AG04449 (cell line): Measurements from ENCODE around the gene DNAJC7.
"Not testable (repeated sequence)": the region's sequence is repeated elsewhere in the genome, so short reads cannot be mapped to it uniquely, and the experiment has no call there.

Source experiments
- CTCF ChIA-PET: fragments of 350-600 bp; formaldehyde crosslinking; extraction: SDS; loops from one replicate; lab custom pipeline; 2021; ENCODE audit warnings: antibody characterized with exemption; lab: Yijun Ruan, JAX
- POLR2A ChIA-PET: fragments of 400-600, 350-600 bp; formaldehyde crosslinking; extraction: SDS; loops from one replicate; lab custom pipeline; 2020; ENCODE audit warnings: antibody characterized with exemption, inconsistent platforms; lab: Yijun Ruan, JAX
- DNase-seq: peaks from one replicate; pipeline ENCODE4 v3.0.0-alpha.2; 2010; ENCODE audit warnings: low read depth, low spot score
- H3K4me3 ChIP-seq: 2 replicates; pipeline ENCODE4 v1.5.1; 2011; ENCODE audit warnings: low read depth, mild to moderate bottlenecking, control low read depth, low read length
- TF ChIP-seq, protein P1 (sequence below): IDR thresholded peaks from one replicate; pipeline ENCODE4 v1.5.1; 2011; ENCODE audit warnings: mild to moderate bottlenecking, moderate library complexity, low read length, control low read depth, inconsistent platforms; ENCODE audit not compliant: insufficient read depth; ENCODE audit errors: missing control alignments

The DNAJC7 gene

DNA sequence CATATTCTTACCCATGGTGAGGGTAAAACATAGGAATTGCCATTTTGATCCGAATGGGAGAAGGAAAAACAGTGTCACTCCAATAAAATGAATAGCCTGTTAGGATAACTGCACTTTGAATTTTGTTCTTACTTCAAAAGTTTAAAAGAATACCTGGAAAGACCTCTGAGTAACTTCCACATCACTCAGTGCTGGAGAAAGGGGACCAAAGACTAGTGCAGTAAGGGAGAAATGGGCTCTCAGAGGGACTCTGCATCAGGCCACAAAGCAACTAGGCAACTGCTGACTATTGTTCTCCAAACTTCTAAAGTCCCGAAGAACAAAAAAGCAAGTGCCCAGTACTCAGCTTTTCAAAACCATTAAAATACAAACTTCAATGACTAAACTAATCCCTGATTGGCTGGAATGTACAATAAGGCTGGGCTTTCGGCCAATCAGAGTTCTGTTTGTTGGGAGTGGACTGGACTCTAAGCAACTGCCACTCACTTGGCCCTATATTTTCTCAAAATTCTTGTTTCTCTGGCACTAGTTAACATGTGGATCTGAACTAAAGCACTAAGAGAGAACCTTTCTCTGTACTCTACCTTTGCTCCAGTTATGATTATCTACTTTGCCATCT lies 6.2 kb downstream of the DNAJC7 start:
- TF ChIP-seq, protein P1, sequence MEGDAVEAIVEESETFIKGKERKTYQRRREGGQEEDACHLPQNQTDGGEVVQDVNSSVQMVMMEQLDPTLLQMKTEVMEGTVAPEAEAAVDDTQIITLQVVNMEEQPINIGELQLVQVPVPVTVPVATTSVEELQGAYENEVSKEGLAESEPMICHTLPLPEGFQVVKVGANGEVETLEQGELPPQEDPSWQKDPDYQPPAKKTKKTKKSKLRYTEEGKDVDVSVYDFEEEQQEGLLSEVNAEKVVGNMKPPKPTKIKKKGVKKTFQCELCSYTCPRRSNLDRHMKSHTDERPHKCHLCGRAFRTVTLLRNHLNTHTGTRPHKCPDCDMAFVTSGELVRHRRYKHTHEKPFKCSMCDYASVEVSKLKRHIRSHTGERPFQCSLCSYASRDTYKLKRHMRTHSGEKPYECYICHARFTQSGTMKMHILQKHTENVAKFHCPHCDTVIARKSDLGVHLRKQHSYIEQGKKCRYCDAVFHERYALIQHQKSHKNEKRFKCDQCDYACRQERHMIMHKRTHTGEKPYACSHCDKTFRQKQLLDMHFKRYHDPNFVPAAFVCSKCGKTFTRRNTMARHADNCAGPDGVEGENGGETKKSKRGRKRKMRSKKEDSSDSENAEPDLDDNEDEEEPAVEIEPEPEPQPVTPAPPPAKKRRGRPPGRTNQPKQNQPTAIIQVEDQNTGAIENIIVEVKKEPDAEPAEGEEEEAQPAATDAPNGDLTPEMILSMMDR: no peak
- ChIA-PET CTCF (no interaction called here), POLR2A (no interaction called here)
- H3K4me3 ChIP-seq: no peak overlapping the region
- DNase-seq: no peak

DNA sequence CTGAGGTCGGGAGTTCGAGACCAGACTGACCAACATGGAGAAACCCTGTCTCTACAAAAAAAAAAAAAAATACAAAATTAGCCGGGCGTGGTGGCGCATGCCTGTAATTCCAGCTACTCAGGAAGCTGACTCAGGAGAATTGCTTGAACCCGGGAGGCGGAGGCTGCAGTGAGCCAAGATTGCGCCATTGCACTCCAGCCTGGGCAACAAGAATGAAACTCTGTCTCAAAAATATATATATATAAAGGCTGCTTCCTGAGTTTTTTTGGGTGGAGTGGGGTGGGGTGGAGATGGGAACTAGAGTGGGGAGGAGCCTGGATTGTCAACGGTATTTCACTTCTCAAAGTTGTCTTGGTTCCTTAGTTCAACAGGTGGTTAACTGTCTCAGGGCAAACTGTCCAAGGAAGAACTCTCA lies 7.0 kb downstream of the DNAJC7 start:
- DNase-seq, POLR2A ChIA-PET, H3K4me3 ChIP-seq: not testable (repeated sequence)
- CTCF ChIA-PET: interaction anchor here (1.8 kb wide), 1 partner anchor 9 kb away, joined by 17 read pairs; the partner anchor contains the start of genes DNAJC7 and NKIRAS2

DNA sequence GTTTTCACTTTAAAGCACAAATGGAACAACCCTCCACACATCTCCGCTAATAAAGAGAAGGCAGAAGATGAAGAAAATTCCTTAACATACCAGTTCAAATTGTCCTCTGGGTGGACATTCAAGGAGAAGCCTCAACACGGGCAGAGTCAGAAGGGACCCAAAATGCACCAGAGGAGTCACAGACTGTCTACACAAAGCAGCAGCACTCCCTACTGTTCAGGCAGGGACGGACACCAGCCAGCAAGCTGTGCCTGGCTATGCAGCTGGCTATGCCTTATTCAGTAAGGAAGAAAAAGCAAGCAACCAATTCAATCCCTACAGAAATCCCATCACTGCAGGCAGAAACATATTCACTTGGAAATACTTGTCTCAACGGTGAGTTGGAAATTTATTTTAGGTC lies 8.1 kb downstream of the DNAJC7 start:
- no peak overlapping the region for H3K4me3 ChIP-seq
- TF ChIP-seq, protein P1: no peak
- no peak for DNase-seq
- CTCF ChIA-PET: interaction anchor here (1.0 to 1.8 kb wide), 2 partner anchors 10 to 44 kb away, joined by 4 to 17 read pairs; partner anchors contain the start of genes DNAJC7 and NKIRAS2
- POLR2A ChIA-PET: no interaction called here

DNA sequence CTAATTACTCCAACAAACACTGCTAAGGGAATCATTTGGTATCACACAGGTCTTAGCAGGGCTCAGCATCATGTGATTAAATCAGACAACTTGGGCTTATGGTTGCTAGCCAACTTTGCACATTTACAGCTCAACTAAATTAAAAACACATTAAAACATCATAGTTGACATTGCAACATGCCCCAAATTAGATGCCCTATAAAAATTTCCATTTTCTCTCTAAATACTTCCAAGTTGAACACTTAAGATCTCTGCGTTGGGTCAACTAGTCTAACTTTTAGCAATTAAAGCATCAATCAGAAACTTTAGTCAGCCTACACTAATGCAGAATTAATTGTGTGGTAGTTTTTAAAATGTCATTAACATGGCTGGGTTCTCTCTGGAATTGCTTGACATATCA lies 12.1 kb downstream of the DNAJC7 start:
- TF ChIP-seq, protein P1: no peak
- ChIA-PET POLR2A (no interaction called here), CTCF (interaction anchor here (1.2 to 3.3 kb wide), 5 partner anchors 8 to 112 kb away, joined by 3 to 22 read pairs (median 5); partner anchors contain the start of genes DNAJC7 and NKIRAS2)
- H3K4me3 ChIP-seq: no peak overlapping the region
- DNase-seq: no peak

DNA sequence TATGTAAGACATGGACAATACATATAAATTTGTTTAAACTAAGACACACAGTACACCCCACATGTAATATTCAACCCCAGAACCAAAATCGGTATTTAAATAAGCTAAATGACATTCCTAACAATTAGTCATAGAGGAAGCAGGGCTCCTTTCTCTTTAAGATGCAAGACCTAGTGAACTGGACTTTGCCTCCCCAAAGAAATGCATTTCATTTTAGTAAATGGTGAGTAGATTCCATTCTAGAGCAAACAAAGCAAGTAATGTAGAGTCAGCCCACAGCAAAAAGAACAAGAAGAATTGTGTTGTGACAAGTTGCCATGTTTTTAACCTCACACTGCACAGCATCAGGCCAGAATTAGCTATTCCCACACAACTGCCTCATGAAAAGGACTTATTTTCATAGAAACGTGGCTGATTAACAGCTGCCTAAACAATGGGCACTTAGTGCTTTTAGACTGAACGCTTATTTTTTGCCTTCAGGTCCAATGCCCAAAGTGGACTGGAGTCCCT lies 14.4 kb downstream of the DNAJC7 start:
- no peak overlapping the region for H3K4me3 ChIP-seq
- DNase-seq: no peak
- ChIA-PET CTCF (interaction anchor here (1.1 to 3.3 kb wide), 5 partner anchors 10 to 43 kb away, joined by 3 to 10 read pairs (median 4); partner anchors contain the start of genes DNAJC7 and NKIRAS2), POLR2A (interaction anchor here (0.6 kb wide), 1 partner anchor 23 kb away, joined by 3 read pairs; no protein-coding TSS in a partner anchor)
- TF ChIP-seq, protein P1: no peak

DNA sequence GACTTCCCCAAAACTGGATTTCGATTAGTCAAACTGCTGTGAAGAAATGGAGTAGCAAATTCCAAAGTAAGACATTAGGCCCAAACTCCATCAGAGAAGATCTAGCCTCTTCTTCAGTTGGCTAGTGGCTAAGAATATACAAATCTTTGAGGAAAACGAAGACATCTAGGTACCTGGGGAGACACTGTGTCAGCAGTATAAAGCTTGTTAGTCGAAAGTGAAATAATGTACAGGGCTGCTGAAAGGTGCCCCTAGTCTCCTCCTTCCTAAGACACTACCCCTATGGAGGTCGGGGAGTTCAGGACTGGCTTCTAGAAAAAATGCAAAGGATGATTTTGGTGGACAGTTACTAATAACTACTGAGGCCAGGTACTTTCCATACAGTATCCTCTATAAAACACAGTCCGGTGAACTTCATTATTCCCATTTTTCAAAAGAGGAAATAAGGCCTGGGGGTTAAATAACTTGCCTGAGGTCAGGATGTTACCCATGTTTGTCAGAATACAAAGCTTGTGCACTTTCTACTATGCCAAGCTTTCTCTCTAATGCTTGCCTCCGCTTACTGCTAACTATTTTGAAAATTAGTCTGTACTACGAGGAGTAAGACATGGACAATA lies 15.0 kb downstream of the DNAJC7 start:
- H3K4me3 ChIP-seq: no peak overlapping the region
- ChIA-PET CTCF (interaction anchor here (1.1 to 3.3 kb wide), 5 partner anchors 10 to 43 kb away, joined by 3 to 10 read pairs (median 4); partner anchors contain the start of genes DNAJC7 and NKIRAS2), POLR2A (no interaction called here)
- no peak for DNase-seq
- TF ChIP-seq, protein P1: no peak
